SK-N-SH (cell line): ENCODE measurements around the gene LPGAT1. TPM values are rescaled to one million over a fixed set of nuclear protein-coding genes. Genes with fewer than 3 reads are reported as not detected.

Source experiments
- CTCF ChIA-PET: fragments of 300-600, 350-600 bp; formaldehyde crosslinking; extraction: SDS; loops from one replicate; lab custom pipeline; 2021; lab: Yijun Ruan, JAX
- POLR2A ChIA-PET: fragments of 350-600 bp; sonication (Branson Sonifier 250); formaldehyde crosslinking; extraction: SDS; loops from one replicate; lab custom pipeline; 2020; ENCODE audit warnings: antibody characterized with exemption, inconsistent platforms; lab: Yijun Ruan, JAX
- DNase-seq: peaks from one replicate; pipeline ENCODE4 v3.0.0; 2012
- H2AFZ ChIP-seq: fragments of 200-600 bp; sonication (generic); 2 replicates; pipeline ENCODE4 v1.8.1; 2016; ENCODE audit warnings: antibody characterized with exemption, mild to moderate bottlenecking, low read depth
- H3F3A ChIP-seq: fragments of 200-600 bp; sonication (generic); replicated peaks from 2 replicates; pipeline ENCODE3; 2016; ENCODE audit warnings: antibody characterized with exemption, mild to moderate bottlenecking; ENCODE audit not compliant: insufficient read depth
- H3K27ac ChIP-seq, 2 experiments: fragments of 200-500 bp in 1 of 2; fragments of 200-600 bp in 1 of 2; sonication (Bioruptor generic) in 1 of 2; sonication (generic), shearing (Covaris generic) in 1 of 2; 2 replicates each; pipeline versions ENCODE4 v1.5.1 to v1.6.1; 2014 to 2016; ENCODE audit warnings: low read depth in 2 of 2, inconsistent platforms in 1 of 2, low read length in 1 of 2, mild to moderate bottlenecking in 1 of 2, mixed read lengths in 1 of 2
- H3K27me3 ChIP-seq: fragments of 200-600 bp; sonication (generic), shearing (Covaris generic); 2 replicates; pipeline ENCODE4 v1.6.1; 2016; ENCODE audit warnings: mixed run types; ENCODE audit not compliant: insufficient read depth
- H3K36me3 ChIP-seq, 2 experiments: fragments of 200-500 bp in 1 of 2; fragments of 200-600 bp in 1 of 2; sonication (Bioruptor generic) in 1 of 2; sonication (generic) in 1 of 2; replicated peaks in 1 of 2; 2 replicates each; pipeline versions ENCODE3 to v1.5.1; 2014 to 2016; ENCODE audit warnings: low read length in 1 of 2, mild to moderate bottlenecking in 1 of 2; ENCODE audit not compliant: insufficient read depth in 2 of 2, control insufficient read depth in 1 of 2
- H3K4me1 ChIP-seq, 2 experiments: fragments of 200-500 bp in 1 of 2; fragments of 200-600 bp in 1 of 2; sonication (Bioruptor generic) in 1 of 2; sonication (generic), shearing (Covaris generic) in 1 of 2; 2 replicates each; pipeline versions ENCODE4 v1.5.1 to v1.6.1; 2014 to 2016; ENCODE audit warnings: low read depth in 1 of 2, low read length in 1 of 2, mixed run types in 1 of 2; ENCODE audit not compliant: insufficient read depth in 2 of 2, control insufficient read depth in 1 of 2
- H3K4me2 ChIP-seq: fragments of 200-600 bp; sonication (generic), shearing (Covaris generic); 2 replicates; pipeline ENCODE4 v1.6.1; 2017; ENCODE audit warnings: mixed run types
- H3K4me3 ChIP-seq, 2 experiments: fragments of 200-500 bp in 1 of 2; fragments of 200-600 bp in 1 of 2; sonication (Bioruptor generic) in 1 of 2; sonication (generic), shearing (Covaris generic) in 1 of 2; 2 replicates each; pipeline versions ENCODE4 v1.5.1 to v1.8.1; 2014 to 2016; ENCODE audit warnings: low read depth in 2 of 2, inconsistent platforms in 1 of 2, low read length in 1 of 2, mild to moderate bottlenecking in 1 of 2, mixed read lengths in 1 of 2, moderate library complexity in 1 of 2
- H3K79me2 ChIP-seq: fragments of 200-600 bp; sonication (generic); 2 replicates; pipeline ENCODE4 v1.8.1; 2017; ENCODE audit warnings: mild to moderate bottlenecking; ENCODE audit not compliant: insufficient read depth
- H3K9ac ChIP-seq: fragments of 200-600 bp; sonication (generic); 2 replicates; pipeline ENCODE4 v1.6.1; 2017; ENCODE audit warnings: mixed run types
- H3K9me2 ChIP-seq: fragments of 200-600 bp; sonication (generic); 2 replicates; pipeline ENCODE4 v1.6.1; 2017; ENCODE audit warnings: mixed run types
- H3K9me3 ChIP-seq: fragments of 200-600 bp; sonication (generic); 2 replicates; pipeline ENCODE4 v1.6.1; 2017; ENCODE audit warnings: mixed run types, mild to moderate bottlenecking, moderate library complexity
- H4K20me1 ChIP-seq: fragments of 200-600 bp; sonication (generic); 2 replicates; pipeline ENCODE4 v1.6.1; 2017; ENCODE audit warnings: mild to moderate bottlenecking, mixed run types; ENCODE audit not compliant: insufficient read depth
- CTCF ChIP-seq: fragments of 200-600 bp; sonication (generic); IDR thresholded peaks from 2 replicates; pipeline ENCODE4 v1.6.1; 2017; ENCODE audit warnings: antibody characterized with exemption, mild to moderate bottlenecking, moderate library complexity
- ELF1 ChIP-seq: IDR thresholded peaks from 2 replicates; pipeline ENCODE4 v1.4.0; 2012
- EP300 ChIP-seq, 2 experiments: IDR thresholded peaks; 2 replicates each; pipeline versions ENCODE4 v1.4.0 to v1.6.1; 2012; ENCODE audit warnings: borderline replicate concordance in 1 of 2, low read depth in 1 of 2, low read length in 1 of 2
- EZH2phosphoT487 ChIP-seq: fragments of 200-600 bp; sonication (generic); IDR thresholded peaks from 2 replicates; pipeline ENCODE4 v1.6.1; 2017; ENCODE audit warnings: low read depth, mixed run types, mild to moderate bottlenecking, antibody characterized with exemption, moderate library complexity, borderline replicate concordance
- FOXJ3 ChIP-seq: sonication (generic); formaldehyde crosslinking; IDR thresholded peaks from 2 replicates; pipeline ENCODE4 v1.5.1; 2020; ENCODE audit warnings: mild to moderate bottlenecking, missing genetic modification reagents
- FOXM1 ChIP-seq: IDR thresholded peaks from 2 replicates; pipeline ENCODE4 v1.4.0; 2012; ENCODE audit warnings: low read depth, mild to moderate bottlenecking
- GABPA ChIP-seq: IDR thresholded peaks from 2 replicates; pipeline ENCODE4 v1.4.0; 2012; ENCODE audit warnings: low read depth, mild to moderate bottlenecking
- IRF3 ChIP-seq: fragments of 150-350 bp; IDR thresholded peaks from 2 replicates; pipeline ENCODE4 v1.6.1; 2016; ENCODE audit warnings: mild to moderate bottlenecking, low read depth, low read length
- MEF2A ChIP-seq: IDR thresholded peaks from 2 replicates; pipeline ENCODE4 v1.4.0; 2012; ENCODE audit warnings: low read depth, borderline replicate concordance
- MXI1 ChIP-seq: IDR thresholded peaks from 2 replicates; pipeline ENCODE4 v1.6.1; 2012; ENCODE audit warnings: mild to moderate bottlenecking, low read depth, low read length, improper control_type of control experiment
- POLR2AphosphoS5 ChIP-seq: IDR thresholded peaks from 2 replicates; pipeline ENCODE4 v1.6.1; 2012; ENCODE audit warnings: low read depth, low read length
- REST ChIP-seq: IDR thresholded peaks from 2 replicates; pipeline ENCODE4 v1.6.1; 2012; ENCODE audit warnings: mild to moderate bottlenecking, low read depth, low read length, moderate library complexity
- RXRA ChIP-seq: IDR thresholded peaks from 2 replicates; pipeline ENCODE4 v1.4.0; 2012; ENCODE audit warnings: low read depth, mild to moderate bottlenecking, borderline replicate concordance
- SMC3 ChIP-seq: IDR thresholded peaks from 2 replicates; pipeline ENCODE4 v1.6.1; 2012; ENCODE audit warnings: low read depth, low read length, improper control_type of control experiment
- TAF1 ChIP-seq: IDR thresholded peaks from 2 replicates; pipeline ENCODE4 v1.6.1; 2012; ENCODE audit warnings: low read depth, mild to moderate bottlenecking, low read length, moderate library complexity, borderline replicate concordance
- TEAD4 ChIP-seq: IDR thresholded peaks from 2 replicates; pipeline ENCODE4 v1.4.0; 2012; ENCODE audit warnings: mild to moderate bottlenecking, borderline replicate concordance; ENCODE audit not compliant: insufficient read depth
- ZBTB33 ChIP-seq: IDR thresholded peaks from 2 replicates; pipeline ENCODE4 v1.4.0; 2012; ENCODE audit warnings: low read depth, borderline replicate concordance
- WGBS: methylation state at CpG from one replicate; pipeline ENCODE4 v1.1.6; 2017; ENCODE audit warnings: low lambda C conversion rate; 5-methylcytosine and 5-hydroxymethylcytosine counted together
- polyA plus RNA-seq, 3 experiments: library from polyadenylated mRNA; depleted of rRNA; stranded (reverse); fragments of >200 nt; gene quantifications; 2 replicates each; pipeline ENCODE4 v1.2.3, GENCODE V29; 2012

Gene LPGAT1
- polyA plus RNA-seq, 1 of the 3 experiments (the other 2 are of a cell fraction): 4.8 TPM

- Histone ChIP-seq H3K36me3 (peaks cover 18 to 36% of the 10 kb centered on the region in 2 experiments), H3K4me2 (no peak overlapping the region), H3K79me2 (no peaks in the 10 kb centered on the region), H2AFZ (no peak overlapping the region), H3K9me2 (no peaks in the 10 kb centered on the region), H3K4me1 (no peaks in the 10 kb centered on the region), H3K4me3 (no peak overlapping the region), H3K27ac (no peak overlapping the region), H3K9me3 (no peaks in the 10 kb centered on the region), H3K27me3 (no peaks in the 10 kb centered on the region), H3K9ac (no peak overlapping the region), H3F3A (no peaks in the 10 kb centered on the region), H4K20me1 (no peaks in the 10 kb centered on the region)
- TF ChIP-seq TEAD4: no peak
- no peak for TF ChIP-seq REST
- no peak for TF ChIP-seq FOXJ3 (CRISPR knock-in tag)
- no peak for TF ChIP-seq IRF3
- TF ChIP-seq ZBTB33: no peak
- CTCF ChIA-PET: interaction anchor here (1.1 to 1.5 kb wide), 6 partner anchors 8 to 63 kb away, joined by 3 to 8 read pairs (median 3); no protein-coding TSS in a partner anchor
- no peak for DNase-seq
- POLR2A ChIA-PET: no interaction called here
Measured at GRCh38 chr1:211761400-211761799, 69.2 kb downstream of the LPGAT1 start.

GRCh38 chr1:211756471-211757020, 74.0 kb downstream of the LPGAT1 start:
- no peaks in the 10 kb centered on the region for H3F3A ChIP-seq
- 93% methylated on average over 7 of the region's 7 CpGs for WGBS
- POLR2A ChIA-PET: no interaction called here
- H3K27ac ChIP-seq: no peak overlapping the region
- H4K20me1 ChIP-seq: no peaks in the 10 kb centered on the region
- CTCF ChIA-PET: interaction anchor here (1.0 kb wide), 1 partner anchor 58 kb away, joined by 4 read pairs; no protein-coding TSS in a partner anchor
- H3K4me2 ChIP-seq: no peak overlapping the region
- no peaks in the 10 kb centered on the region for H3K27me3 ChIP-seq
- no peak overlapping the region for H3K9ac ChIP-seq
- no peak overlapping the region for H3K4me3 ChIP-seq
- no peaks in the 10 kb centered on the region for H3K79me2 ChIP-seq
- H3K9me2 ChIP-seq: no peaks in the 10 kb centered on the region
- H3K36me3 ChIP-seq: peaks cover 9 to 26% of the 10 kb centered on the region in 2 experiments
- H3K4me1 ChIP-seq: peaks cover 0 to 3% of the 10 kb centered on the region in 2 experiments; a peak in 2 of 4 replicates
- no peak overlapping the region for H2AFZ ChIP-seq
- DNase-seq: no peak
- H3K9me3 ChIP-seq: no peaks in the 10 kb centered on the region
- no peak for TF ChIP-seq FOXM1
- TF ChIP-seq CTCF: no peak
- TF ChIP-seq ELF1: no peak
- TF ChIP-seq TAF1: no peak
- no peak for TF ChIP-seq POLR2AphosphoS5
- TF ChIP-seq IRF3: no peak
- TF ChIP-seq EP300 (IDR thresholded peaks at IDR 0.05; ENCODE audit: borderline replicate concordance in 1 of 2, low read depth in 1 of 2, low read length in 1 of 2): no peak
- TF ChIP-seq SMC3: no peak
- TF ChIP-seq MXI1: no peak
- TF ChIP-seq EZH2phosphoT487: no peak
- no peak for TF ChIP-seq GABPA
- TF ChIP-seq MEF2A: no peak
- TF ChIP-seq RXRA: no peak
